NCI-H1092 treated with DMSO at 0.1 percent for 48 hours (cell line): ENCODE results near the gene VWA3A.
"Not testable (repeated sequence)": the region's sequence is repeated elsewhere in the genome, so short reads cannot be mapped to it uniquely, and the experiment has no call there.

ENCODE experiments used
- DNase-seq: peaks from one replicate; lab custom pipeline; 2025; lab: John Stamatoyannopoulos, UW

VWA3A gene

GRCh38 chr16:22092143-22092933, at the start of gene VWA3A:
TSS of gene VWA3A (plus strand) at chr16:22092541. CDS start at chr16:22092638, 97 bp downstream.
- no peak for DNase-seq

- not testable (repeated sequence) for DNase-seq
These were observed 48.5 kb upstream of the VWA3A start for GRCh38 chr16:22043882-22044281.

GRCh38 chr16:22045888-22046287, 46.5 kb upstream of the VWA3A start:
- not testable (repeated sequence) for DNase-seq

GRCh38 chr16:22050963-22051362, 41.4 kb upstream of the VWA3A start:
- no peak for DNase-seq

- DNase-seq = no peak
These were observed 39.4 kb upstream of the VWA3A start for GRCh38 chr16:22052980-22053379.

- no peak for DNase-seq
These were observed 38.4 kb upstream of the VWA3A start for GRCh38 chr16:22053921-22054341.

- no peak for DNase-seq
These were observed 37.3 kb upstream of the VWA3A start for GRCh38 chr16:22054847-22055590.

- DNase-seq = no peak
These were observed 36.5 kb upstream of the VWA3A start for GRCh38 chr16:22055881-22056280.

- no peak for DNase-seq
These were observed 28.4 kb upstream of the VWA3A start for GRCh38 chr16:22063888-22064467.

- no peak for DNase-seq
These were observed 27.1 kb upstream of the VWA3A start for GRCh38 chr16:22065252-22065651.

- no peak for DNase-seq
These were observed 21.7 kb upstream of the VWA3A start for GRCh38 chr16:22070361-22071330.

- no peak for DNase-seq
These were observed 20.9 kb upstream of the VWA3A start for GRCh38 chr16:22071331-22071910.

GRCh38 chr16:22073350-22073749, 19.0 kb upstream of the VWA3A start:
- no peak for DNase-seq

- DNase-seq = no peak
These were observed 17.1 kb upstream of the VWA3A start for GRCh38 chr16:22075043-22075757.

- DNase-seq = no peak
These were observed 16.6 kb upstream of the VWA3A start for GRCh38 chr16:22075776-22076175.

GRCh38 chr16:22077700-22078313, 14.5 kb upstream of the VWA3A start:
- peak; percentile 36 for DNase-seq

GRCh38 chr16:22078656-22079055, 13.7 kb upstream of the VWA3A start:
- DNase-seq = no peak

- DNase-seq = no peak
These were observed 11.3 kb upstream of the VWA3A start for GRCh38 chr16:22081050-22081449.

GRCh38 chr16:22086440-22086839, 5.9 kb upstream of the VWA3A start:
- DNase-seq = no peak

- DNase-seq = no peak
These were observed 3.7 kb upstream of the VWA3A start for GRCh38 chr16:22088642-22089041.
